Colonic mucosa (tissue), 4 donors: ENCODE data around the gene RBFA. TPM values are rescaled to one million over a fixed set of nuclear protein-coding genes. Genes with fewer than 3 reads are reported as not detected.
A peak's percentile ranks its signal among the peaks of the same experiment; 100 is the strongest.

ENCODE experiments used
- DNase-seq: peaks from one replicate; pipeline ENCODE4 v3.0.0-alpha.2; 2020
- H3K27ac ChIP-seq: fragments of 200-600 bp; one replicate; pipeline ENCODE4 v1.8.0; 2021
- H3K27me3 ChIP-seq: fragments of 200-600 bp; one replicate; pipeline ENCODE4 v1.8.0; 2021
- H3K36me3 ChIP-seq: fragments of 200-600 bp; one replicate; pipeline ENCODE4 v1.8.0; 2021
- H3K4me1 ChIP-seq: fragments of 200-600 bp; one replicate; pipeline ENCODE4 v1.8.0; 2021; ENCODE audit warnings: mild to moderate bottlenecking
- H3K4me3 ChIP-seq: fragments of 200-600 bp; one replicate; pipeline ENCODE4 v1.8.0; 2021
- H3K9ac ChIP-seq, 2 donors: one replicate each; pipeline ENCODE4 v1.7.0; 2013; ENCODE audit warnings: control low read depth in 2 of 2, low read depth in 2 of 2, low read length in 2 of 2
- H3K9me3 ChIP-seq: fragments of 200-600 bp; one replicate; pipeline ENCODE4 v1.8.0; 2021
- CTCF ChIP-seq: fragments of 200-600 bp; IDR thresholded peaks from one replicate; pipeline ENCODE4 v1.8.0; 2022; ENCODE audit warnings: antibody characterized with exemption, mild to moderate bottlenecking
- intact Hi-C: fragments of 100-400 bp; cut with DNase I; formaldehyde crosslinking; loops from one replicate; pipeline ENCODE4 v1.14.1; 2022
- total RNA-seq, 2 donors: library from RNA; stranded (reverse); fragmentation: NEBNext Ultra II Directional in 1 of 2; extraction: Animal tissue kit (Norgen Biotek cat#: 25700) in 1 of 2; gene quantifications; one replicate each; pipeline ENCODE4 v1.2.1, GENCODE V29; 2021
- donor health status: healthy.
- donor health status: DM: no; HTN: no; CAD: no.
- donor health status: DM: no; HTN: no; CAD: no.

Gene RBFA
- total RNA-seq, 2 donors from 2014 or later = 16.3 to 18.4 TPM

GRCh38 chr18:80033181-80034067 lies 810 bp upstream of the RBFA start:
- Histone ChIP-seq H3K4me3 (peak overlapping the region; percentile 68), H3K4me1 (peaks cover 4% of the 10 kb centered on the region), H3K36me3 (no peaks in the 10 kb centered on the region), H3K27ac (peak overlapping the region; percentile 74), H3K9me3 (no peaks in the 10 kb centered on the region), H3K27me3 (no peaks in the 10 kb centered on the region), H3K9ac (peak overlapping the region; percentile 74 to 78)
- no peak for DNase-seq
- no peak for TF ChIP-seq CTCF
- intact Hi-C loops = loop anchor here (5.0 to 10.0 kb wide), 3 partner anchors 51 to 121 kb away; no protein-coding TSS in a partner anchor

- H3K27me3 ChIP-seq = no peaks in the 10 kb centered on the region
- H3K4me1 ChIP-seq = peaks cover 4% of the 10 kb centered on the region
- peak overlapping the region; percentile 80 for H3K4me3 ChIP-seq
- H3K9me3 ChIP-seq = no peaks in the 10 kb centered on the region
- TF ChIP-seq CTCF = no peak
- intact Hi-C loops = loop anchor here (5.0 to 10.0 kb wide), 4 partner anchors 53 to 120 kb away; partner anchors contain the start of gene ADNP2
- no peaks in the 10 kb centered on the region for H3K36me3 ChIP-seq
- H3K9ac ChIP-seq = peak overlapping the region; percentile 72 to 81
- no peak for DNase-seq
- peak overlapping the region; percentile 69 for H3K27ac ChIP-seq
Observed at GRCh38 chr18:80034852-80035406, 695 bp downstream of the RBFA start.

GRCh38 chr18:80035997-80036396 lies 1.8 kb downstream of the RBFA start:
- intact Hi-C loops = loop anchor here (5.0 to 10.0 kb wide), 3 partner anchors 71 to 119 kb away; partner anchors contain the start of gene ADNP2
- DNase-seq = no peak
- no peak for TF ChIP-seq CTCF
- Histone ChIP-seq H3K9ac (no peak overlapping the region), H3K4me1 (peaks cover 4% of the 10 kb centered on the region), H3K27ac (no peak overlapping the region), H3K27me3 (no peaks in the 10 kb centered on the region), H3K9me3 (no peaks in the 10 kb centered on the region), H3K4me3 (no peak overlapping the region), H3K36me3 (no peaks in the 10 kb centered on the region)

- Histone ChIP-seq H3K36me3 (no peaks in the 10 kb centered on the region), H3K4me1 (peaks cover 4% of the 10 kb centered on the region), H3K4me3 (no peak overlapping the region), H3K9ac (no peak overlapping the region), H3K27ac (no peak overlapping the region), H3K9me3 (no peaks in the 10 kb centered on the region), H3K27me3 (no peaks in the 10 kb centered on the region)
- no peak for DNase-seq
- no peak for TF ChIP-seq CTCF
- intact Hi-C loops = loop anchor here (5.0 to 10.0 kb wide), 3 partner anchors 70 to 118 kb away; partner anchors contain the start of gene ADNP2
Observed at GRCh38 chr18:80037300-80037699, 3.1 kb downstream of the RBFA start.

- H3K4me3 ChIP-seq = no peak overlapping the region
- no peaks in the 10 kb centered on the region for H3K9me3 ChIP-seq
- H3K4me1 ChIP-seq = peaks cover 4% of the 10 kb centered on the region
- no peaks in the 10 kb centered on the region for H3K27me3 ChIP-seq
- TF ChIP-seq CTCF = no peak
- intact Hi-C loops = loop anchor here (5.0 to 10.0 kb wide), 3 partner anchors 69 to 117 kb away; partner anchors contain the start of gene ADNP2
- no peak overlapping the region for H3K9ac ChIP-seq
- H3K36me3 ChIP-seq = no peaks in the 10 kb centered on the region
- no peak for DNase-seq
- H3K27ac ChIP-seq = no peak overlapping the region
Observed at GRCh38 chr18:80037869-80038630, 3.8 kb downstream of the RBFA start.
